Activated CD4-positive, alpha-beta T cell treated with anti-CD3 and anti-CD28 coated beads, Interleukin-2, amount 50 U/mL, for 48 hours (primary cell): ENCODE results near the gene SPOP.

ENCODE experiments used
- DNase-seq, 2 experiments: peaks; one replicate each; pipeline ENCODE4 v3.0.0-alpha.2; 2020

Gene SPOP

DNA sequence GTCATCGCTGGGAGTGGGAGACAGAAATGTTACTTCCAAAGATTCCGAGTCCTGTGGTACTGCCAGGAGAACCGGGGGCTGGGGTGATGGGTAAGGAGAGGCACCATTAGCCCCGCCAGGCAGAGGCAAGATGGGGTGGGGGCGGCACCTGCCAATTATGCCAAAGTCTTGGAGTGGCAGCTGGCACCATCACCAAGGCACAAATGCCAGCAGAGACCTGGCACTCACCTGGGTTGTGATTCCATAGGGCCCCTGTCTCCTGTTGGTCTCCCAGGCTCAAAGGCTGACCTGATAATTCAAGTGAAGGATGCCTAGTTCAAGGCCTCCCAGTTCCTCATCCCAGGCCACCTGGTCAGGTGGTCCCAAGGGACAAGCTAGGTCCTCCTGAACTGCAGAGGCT, 94.7 kb downstream of the SPOP start:
- DNase-seq, result no peak

- DNase-seq, result no peak
Observed at GRCh38 chr17:49582789-49583188, 95.1 kb downstream of the SPOP start.

DNA sequence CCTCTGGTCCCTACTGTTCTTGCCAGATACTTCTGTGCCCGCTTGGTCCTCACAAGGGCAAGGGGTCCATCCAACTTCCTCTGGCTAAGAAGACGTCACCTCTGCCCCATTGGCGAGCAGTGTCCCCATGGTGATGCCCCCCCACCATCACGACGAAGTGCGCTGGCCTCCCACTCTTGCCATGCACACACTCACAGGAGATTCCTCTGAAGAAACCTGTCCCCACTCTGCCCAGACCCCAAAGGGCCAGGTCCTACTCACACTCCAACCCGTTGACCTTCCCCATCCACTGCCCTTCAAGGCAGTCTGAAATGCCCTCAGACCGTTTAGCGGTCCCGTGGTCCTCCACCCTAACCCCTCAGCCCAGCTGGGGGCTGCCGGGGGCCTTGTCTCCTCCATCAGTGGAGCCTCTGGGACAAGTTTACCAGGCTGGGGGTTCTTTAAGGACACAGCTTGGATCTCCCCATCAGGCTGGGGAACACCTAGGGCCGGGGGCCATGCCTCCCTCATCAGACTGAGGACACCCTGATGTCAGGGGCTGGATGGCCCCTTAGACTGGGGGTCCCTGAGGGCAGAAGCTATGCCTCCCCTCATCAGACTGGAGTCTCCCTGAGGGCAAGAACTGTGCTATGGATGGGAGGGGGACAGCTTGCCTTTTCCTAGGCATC, 95.7 kb downstream of the SPOP start:
- DNase-seq, result no peak

DNA sequence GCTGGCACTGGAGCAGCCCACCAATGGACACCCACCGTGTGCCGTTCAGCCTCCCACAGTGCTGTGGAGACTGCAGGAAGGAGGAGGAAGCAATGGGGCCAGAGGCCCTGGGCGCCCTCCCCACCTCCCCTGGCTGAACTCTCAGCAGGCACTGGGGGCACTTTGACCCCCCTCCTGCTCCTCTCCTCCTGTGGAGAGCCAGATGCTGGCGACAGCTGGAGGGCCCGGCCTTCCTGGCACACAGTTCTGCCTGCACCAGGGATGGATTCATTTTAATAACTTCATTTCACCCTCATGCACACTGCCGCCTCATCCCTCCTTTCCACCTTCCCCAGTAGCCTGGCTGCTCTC, 96.3 kb downstream of the SPOP start:
- no peak for DNase-seq

- DNase-seq, result no peak
Observed at GRCh38 chr17:49580981-49581647, 96.8 kb downstream of the SPOP start.

- no peak for DNase-seq
Observed at GRCh38 chr17:49580055-49580721, 97.7 kb downstream of the SPOP start.

GRCh38 chr17:49579522-49579921, 98.4 kb downstream of the SPOP start:
- DNase-seq, result no peak

GRCh38 chr17:49578952-49579500, 98.9 kb downstream of the SPOP start:
- no peak for DNase-seq

- no peak for DNase-seq
Observed at GRCh38 chr17:49578414-49578813, 99.5 kb downstream of the SPOP start.

DNA sequence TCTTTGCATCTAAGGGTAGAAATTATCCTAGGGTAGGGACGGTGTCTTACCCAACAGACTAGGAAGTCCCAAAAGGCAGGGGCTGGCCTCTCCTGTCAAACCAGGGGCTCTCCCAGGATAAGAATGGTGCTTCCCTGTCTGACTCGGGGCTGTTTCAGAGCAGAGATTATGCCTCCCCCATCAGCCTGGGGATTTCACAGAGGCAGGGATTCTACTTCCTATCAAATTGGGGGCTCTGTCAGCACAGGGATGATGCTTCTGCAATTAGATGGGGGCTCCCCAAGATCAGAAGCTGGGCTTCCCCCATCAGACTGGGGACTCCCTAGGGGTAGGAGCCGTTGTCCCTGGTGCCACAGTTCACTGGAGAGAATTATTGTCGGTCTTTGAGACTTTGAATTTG, 99.9 kb downstream of the SPOP start:
- no peak for DNase-seq

GRCh38 chr17:49577650-49577934, 100.3 kb downstream of the SPOP start:
- DNase-seq, result no peak

DNA sequence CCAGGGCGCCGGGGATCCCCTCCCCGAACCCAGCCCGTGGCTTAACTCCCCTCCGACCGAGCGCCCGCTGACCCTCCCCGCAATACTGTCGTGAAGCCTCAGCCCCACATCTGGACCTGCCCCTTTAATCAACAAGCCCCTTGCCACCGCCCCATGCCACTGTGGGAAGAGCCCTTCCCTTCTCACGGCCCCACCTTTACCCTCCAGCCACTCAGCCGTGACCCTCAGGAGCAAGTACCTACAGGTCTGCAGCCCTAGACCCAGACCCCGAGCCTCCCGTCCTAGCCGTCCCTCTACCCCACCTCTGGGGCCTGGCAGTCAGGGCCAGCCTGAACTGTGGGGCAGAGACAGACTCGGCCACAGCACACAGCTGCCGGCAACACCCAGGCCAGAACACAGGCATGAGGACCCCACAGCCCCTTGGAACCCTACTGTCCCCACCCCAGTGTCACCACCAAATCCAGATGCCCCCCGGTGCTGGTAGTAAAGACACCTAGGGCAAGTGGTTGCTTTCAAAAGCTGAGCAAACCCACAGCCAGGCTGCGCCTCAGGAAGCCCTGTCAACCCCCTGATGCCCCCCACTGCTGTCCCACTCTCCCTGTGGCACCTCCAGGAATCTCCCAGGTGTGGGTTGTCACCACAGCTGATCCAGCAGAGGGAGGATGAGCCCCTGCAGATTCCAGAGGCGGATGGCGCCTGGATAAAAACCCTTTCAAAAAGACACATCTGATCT, 100.8 kb downstream of the SPOP start:
- DNase-seq, result no peak

DNA sequence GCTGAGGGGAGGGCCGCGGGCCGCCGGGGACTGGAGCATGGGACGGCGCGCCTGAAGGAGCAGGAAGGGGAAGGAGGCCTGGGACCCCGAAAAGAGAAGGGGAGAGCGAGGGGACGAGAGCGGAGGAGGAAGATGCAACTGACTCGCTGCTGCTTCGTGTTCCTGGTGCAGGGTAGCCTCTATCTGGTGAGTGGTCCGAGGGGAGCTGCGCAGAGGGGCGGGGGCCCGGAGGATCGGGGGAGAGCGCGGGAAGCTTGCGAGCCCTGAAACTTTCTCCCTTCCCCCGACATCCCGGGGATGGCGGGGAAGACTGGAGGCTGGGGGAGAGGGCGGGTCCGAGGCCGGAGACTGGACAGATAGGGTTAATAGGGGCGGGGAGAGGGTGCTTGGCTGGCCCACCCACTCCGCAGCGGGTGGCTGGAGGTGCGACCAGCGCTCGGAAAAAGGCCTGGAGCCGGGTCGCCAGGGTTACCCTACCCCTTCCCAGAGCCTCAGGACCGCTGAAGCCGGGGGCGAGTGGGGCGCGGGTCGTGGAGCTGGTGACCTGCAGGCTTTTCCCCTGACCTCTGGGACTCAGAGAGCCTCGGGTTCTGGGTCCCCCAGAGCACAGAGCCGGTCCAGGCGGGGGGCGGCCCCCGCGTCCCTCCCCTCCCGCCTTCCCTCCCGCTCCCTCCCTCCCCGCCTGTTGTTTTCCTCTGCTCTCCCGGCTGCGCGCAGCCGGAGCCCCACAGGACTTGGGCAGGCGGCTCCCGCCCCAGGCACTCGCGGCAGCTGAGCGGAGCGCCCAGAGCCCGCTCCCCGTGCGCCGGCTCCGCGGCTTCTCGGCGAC, 101.6 kb downstream of the SPOP start:
- no peak for DNase-seq

DNA sequence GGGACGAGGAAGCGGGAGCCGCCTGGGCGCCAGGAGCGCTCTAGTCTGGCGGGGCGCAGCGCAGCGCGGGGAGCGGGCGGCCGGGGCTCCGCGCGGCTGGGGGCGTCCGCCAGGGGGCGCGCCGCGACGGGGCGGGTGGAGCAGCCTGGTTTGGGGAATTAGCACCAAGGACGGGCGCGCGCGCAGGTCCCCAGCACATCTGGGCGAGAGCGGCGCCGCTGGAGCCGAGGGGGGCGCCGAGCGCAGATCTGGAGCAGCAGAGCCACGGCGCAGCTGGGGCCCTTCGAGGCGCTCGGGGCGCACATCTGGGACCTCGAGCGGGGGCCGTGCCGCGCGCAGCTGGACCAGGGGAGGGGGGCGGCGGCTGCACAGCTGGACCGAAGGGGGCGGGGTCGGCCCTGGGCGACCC, 102.2 kb downstream of the SPOP start, which contains the start of gene NXPH3:
TSS of gene NXPH3 (plus strand) at position 193 of the 409 bp plus-strand sequence. CDS start 349 bp downstream, outside the sequence.
- DNase-seq, result peak; percentile 77 to 81

- no peak for DNase-seq
Observed at GRCh38 chr17:49574945-49575678, 102.8 kb downstream of the SPOP start.

GRCh38 chr17:49574323-49574781, 103.5 kb downstream of the SPOP start:
- DNase-seq, result no peak

- DNase-seq, result no peak
Observed at GRCh38 chr17:49573510-49574322, 104.2 kb downstream of the SPOP start.

DNA sequence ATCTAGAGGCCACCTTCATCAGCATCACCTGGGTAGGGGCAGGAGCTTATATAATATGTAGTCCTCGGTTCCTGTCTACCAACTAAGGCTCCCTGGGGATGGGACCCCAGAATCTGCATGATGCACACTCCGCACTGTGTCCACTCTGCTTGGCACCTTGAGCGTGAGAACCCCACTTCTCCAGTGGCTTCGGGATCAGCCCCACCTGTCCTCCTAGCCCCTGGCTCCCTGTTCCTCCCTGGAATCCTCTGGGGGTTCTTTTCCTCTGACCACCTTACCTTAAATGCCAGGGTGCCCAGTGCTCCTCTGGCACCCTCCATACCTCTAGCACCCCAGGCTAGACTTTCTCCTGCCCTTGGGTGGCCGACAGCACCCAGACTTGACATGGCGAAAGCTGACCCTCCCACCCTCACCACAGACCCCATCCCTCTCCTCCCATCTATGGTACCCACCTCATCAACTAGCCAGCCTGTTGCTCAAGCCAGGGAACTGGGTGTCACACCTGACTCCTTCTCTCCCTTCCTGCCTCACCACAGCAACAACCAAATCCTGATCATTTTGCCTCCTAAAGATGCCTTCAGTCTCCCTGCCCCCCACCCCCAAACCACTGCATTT, 105.0 kb downstream of the SPOP start:
- no peak for DNase-seq

DNA sequence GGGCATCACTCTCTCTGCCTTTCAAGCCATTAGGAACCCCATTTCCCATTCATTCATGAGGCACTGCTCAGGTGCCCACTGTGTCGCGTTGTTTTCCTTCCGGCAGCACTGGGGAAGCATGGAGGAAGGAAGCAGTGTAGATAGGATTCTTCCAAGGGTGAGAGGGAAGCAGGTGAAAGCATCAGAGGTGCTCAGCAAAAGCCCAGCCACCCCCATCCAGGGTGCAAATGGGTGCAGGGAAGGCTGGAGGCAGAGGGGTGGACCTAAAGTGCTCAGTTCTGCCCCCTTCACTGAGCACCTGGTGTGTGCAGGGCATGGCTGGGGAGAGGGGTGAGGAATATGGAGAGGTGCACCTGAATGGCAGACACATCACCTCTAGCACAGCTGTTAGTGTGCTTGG, 105.7 kb downstream of the SPOP start:
- DNase-seq, result no peak

DNA sequence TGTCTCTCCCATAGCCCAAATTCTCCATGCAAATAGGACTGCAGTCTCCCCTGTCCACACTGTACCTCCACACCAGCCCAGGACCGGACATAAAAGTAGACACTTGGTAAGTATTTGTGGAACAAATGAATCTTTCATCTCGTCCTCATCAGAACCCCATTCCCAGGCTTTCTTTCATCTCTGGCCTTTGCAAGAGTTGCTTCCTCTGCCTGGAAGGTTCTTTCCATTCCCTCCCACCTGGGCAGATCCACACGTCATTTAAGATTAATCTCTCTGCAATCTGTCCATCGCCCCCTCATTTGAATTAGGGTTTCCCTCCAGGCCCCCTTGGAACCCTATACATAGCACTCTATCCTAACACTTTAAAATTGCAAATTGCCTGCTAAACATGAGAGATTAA, 106.1 kb downstream of the SPOP start:
- no peak for DNase-seq
